Effector memory CD4-positive, alpha-beta T cell (primary cell): ENCODE measurements around the gene DDX25.
A peak's percentile ranks its signal among the peaks of the same experiment; 100 is the strongest.
"Not testable (repeated sequence)": the region's sequence is repeated elsewhere in the genome, so short reads cannot be mapped to it uniquely, and the experiment has no call there.

Experiments
- DNase-seq, 3 donors: peaks; one replicate each; pipeline ENCODE4 v3.0.0-alpha.2; 2020
- H3K27ac ChIP-seq: 2 replicates; pipeline ENCODE4 v1.7.0; 2013; ENCODE audit warnings: mild to moderate bottlenecking, low read length, moderate library complexity; ENCODE audit not compliant: insufficient read depth, poor library complexity, severe bottlenecking
- H3K27me3 ChIP-seq: replicated peaks from 2 replicates; pipeline ENCODE4 v1.7.0; 2013; ENCODE audit warnings: mild to moderate bottlenecking, low read length; ENCODE audit not compliant: insufficient read depth, control insufficient read depth, poor library complexity, severe bottlenecking
- H3K36me3 ChIP-seq: 2 replicates; pipeline ENCODE4 v1.7.0; 2013; ENCODE audit warnings: mild to moderate bottlenecking, low read length, moderate library complexity; ENCODE audit not compliant: control insufficient read depth, insufficient read depth
- H3K4me1 ChIP-seq: 2 replicates; pipeline ENCODE4 v1.7.0; 2013; ENCODE audit warnings: low read length, mild to moderate bottlenecking; ENCODE audit not compliant: control insufficient read depth, insufficient read depth, poor library complexity, severe bottlenecking
- H3K4me3 ChIP-seq: 2 replicates; pipeline ENCODE4 v1.7.0; 2013; ENCODE audit warnings: low read length, low read depth, mild to moderate bottlenecking; ENCODE audit not compliant: insufficient read depth, poor library complexity, severe bottlenecking
- H3K9me3 ChIP-seq: 2 replicates; pipeline ENCODE4 v1.7.0; 2013; ENCODE audit warnings: mild to moderate bottlenecking, low read length, moderate library complexity; ENCODE audit not compliant: control insufficient read depth
- total RNA-seq, 3 donors: gene quantifications; one replicate each; lab custom pipeline; 2026; lab: John Stamatoyannopoulos, UW

The DDX25 gene
- 0 reads per million in 3 donors for total RNA-seq

DNA sequence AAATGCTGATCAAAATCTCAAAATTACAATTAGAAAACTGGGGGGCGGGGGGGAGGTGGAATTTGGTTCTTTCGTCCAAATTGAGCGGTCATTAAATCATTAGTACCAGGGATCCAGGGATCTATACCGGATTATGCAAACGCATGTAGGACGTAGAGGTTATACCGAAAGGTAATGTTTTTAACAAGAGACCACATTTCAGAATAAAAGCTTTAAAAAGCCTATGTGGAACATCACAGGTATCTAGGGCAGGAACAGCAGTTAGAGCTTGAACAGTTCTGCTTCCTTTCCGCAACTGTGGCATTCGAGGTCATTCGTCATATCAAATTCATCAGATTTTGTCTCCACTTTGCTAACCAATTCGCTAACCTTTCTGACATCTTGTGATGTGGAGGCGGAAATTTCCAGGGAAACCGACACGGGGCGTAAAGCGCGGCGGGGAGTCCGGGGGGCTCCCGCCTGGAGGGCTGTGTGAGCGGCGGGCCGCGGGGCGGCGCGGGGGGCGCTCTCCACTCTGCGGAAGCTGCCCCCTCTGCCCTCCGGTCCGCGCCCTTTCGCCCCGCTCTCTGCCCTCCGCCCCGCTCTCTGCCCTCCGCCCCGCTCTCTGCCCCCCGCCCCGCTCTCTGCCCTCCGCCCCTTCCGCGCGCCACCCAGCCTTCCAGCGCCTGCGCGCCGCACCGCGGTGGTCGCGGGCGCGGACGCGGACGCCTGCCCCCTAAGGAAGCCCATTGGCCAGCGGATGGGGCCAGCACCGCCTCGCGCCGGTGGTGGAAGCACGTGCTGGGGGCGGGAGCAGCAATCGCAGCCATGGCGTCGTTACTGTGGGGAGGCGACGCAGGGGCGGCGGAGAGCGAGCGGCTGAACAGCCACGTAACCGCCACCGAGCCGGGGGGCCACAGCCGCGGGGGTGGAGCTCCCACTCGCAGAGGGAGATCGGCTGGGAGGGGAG lies at the start of gene DDX25:
Gene DDX25 (plus strand): TSS at position 798 of the 949 bp plus-strand sequence. CDS start 10 bp downstream, at position 808.
- Histone ChIP-seq H3K4me3 (peak within 1 kb of the TSS; percentile 98), H3K27ac (no peak within 1 kb of the TSS), H3K36me3 (peaks cover 7% of the 10 kb centered on the region), H3K9me3 (no peaks in the 10 kb centered on the region), H3K27me3 (peaks cover 22% of the 10 kb centered on the region), H3K4me1 (peaks cover 20% of the 10 kb centered on the region)
- peak in 1 of 3 donors; percentile 16 for DNase-seq

GRCh38 chr11:125857670-125858069 lies 46.6 kb upstream of the DDX25 start:
- H3K27ac ChIP-seq, H3K4me3 ChIP-seq, DNase-seq, H3K4me1 ChIP-seq, H3K36me3 ChIP-seq, H3K9me3 ChIP-seq, H3K27me3 ChIP-seq: not testable (repeated sequence)

GRCh38 chr11:125862786-125863185 lies 41.5 kb upstream of the DDX25 start:
- H3K36me3 ChIP-seq, H3K27me3 ChIP-seq, H3K9me3 ChIP-seq, H3K27ac ChIP-seq, H3K4me1 ChIP-seq, H3K4me3 ChIP-seq, DNase-seq: not testable (repeated sequence)

DNA sequence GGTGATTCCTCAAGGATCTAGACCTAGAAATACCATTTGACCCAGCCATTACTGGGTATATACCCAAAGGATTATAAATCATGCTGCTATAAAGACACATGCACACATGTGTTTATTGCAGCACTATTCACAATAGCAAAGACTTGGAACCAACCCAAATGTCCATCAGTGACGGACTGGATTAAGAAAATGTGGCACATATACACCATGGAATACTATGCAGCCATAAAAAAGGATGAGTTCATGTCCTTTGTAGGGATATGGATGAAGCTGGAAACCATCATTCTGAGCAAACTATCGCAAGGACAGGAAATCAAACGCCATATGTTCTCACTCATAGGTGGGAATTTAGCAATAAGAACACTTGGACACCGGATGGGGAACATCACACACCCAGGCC lies 39.0 kb upstream of the DDX25 start:
- not testable (repeated sequence) for H3K4me3 ChIP-seq, H3K36me3 ChIP-seq, H3K9me3 ChIP-seq, H3K27ac ChIP-seq, H3K27me3 ChIP-seq, H3K4me1 ChIP-seq, DNase-seq

- Histone ChIP-seq H3K4me3 (no peak overlapping the region), H3K27ac (no peak overlapping the region), H3K4me1 (no peaks in the 10 kb centered on the region), H3K9me3 (no peaks in the 10 kb centered on the region), H3K36me3 (no peaks in the 10 kb centered on the region), H3K27me3 (peaks cover under 1% of the 10 kb centered on the region)
- DNase-seq = no peak
These were observed 34.8 kb upstream of the DDX25 start for GRCh38 chr11:125869521-125869920.

- Histone ChIP-seq H3K27ac (no peak overlapping the region), H3K36me3 (no peaks in the 10 kb centered on the region), H3K9me3 (no peaks in the 10 kb centered on the region), H3K27me3 (peaks cover 2% of the 10 kb centered on the region), H3K4me1 (no peaks in the 10 kb centered on the region), H3K4me3 (no peak overlapping the region)
- no peak for DNase-seq
These were observed 32.7 kb upstream of the DDX25 start for GRCh38 chr11:125871391-125872137.

DNA sequence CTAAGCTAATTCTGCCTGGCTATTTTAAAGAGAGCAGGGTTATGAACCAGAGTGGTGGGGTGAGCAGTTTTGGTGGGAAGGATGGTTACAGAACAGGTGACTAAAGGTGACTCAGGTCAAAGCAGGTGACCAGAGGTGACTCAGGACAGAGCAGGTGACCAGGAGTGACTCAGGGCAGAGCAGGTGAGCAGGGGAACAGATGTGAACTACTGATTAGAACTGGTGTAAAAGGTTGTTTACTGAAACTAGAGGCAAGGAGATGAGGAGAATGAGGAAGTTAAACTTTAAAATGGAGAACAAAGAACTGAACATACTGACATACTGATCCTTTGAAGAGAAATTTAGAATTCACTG lies 32.2 kb upstream of the DDX25 start:
- no peak overlapping the region for H3K27ac ChIP-seq
- peaks cover 2% of the 10 kb centered on the region for H3K27me3 ChIP-seq
- no peak overlapping the region for H3K4me3 ChIP-seq
- no peaks in the 10 kb centered on the region for H3K4me1 ChIP-seq
- H3K36me3 ChIP-seq = no peaks in the 10 kb centered on the region
- DNase-seq = no peak
- H3K9me3 ChIP-seq = no peaks in the 10 kb centered on the region

DNA sequence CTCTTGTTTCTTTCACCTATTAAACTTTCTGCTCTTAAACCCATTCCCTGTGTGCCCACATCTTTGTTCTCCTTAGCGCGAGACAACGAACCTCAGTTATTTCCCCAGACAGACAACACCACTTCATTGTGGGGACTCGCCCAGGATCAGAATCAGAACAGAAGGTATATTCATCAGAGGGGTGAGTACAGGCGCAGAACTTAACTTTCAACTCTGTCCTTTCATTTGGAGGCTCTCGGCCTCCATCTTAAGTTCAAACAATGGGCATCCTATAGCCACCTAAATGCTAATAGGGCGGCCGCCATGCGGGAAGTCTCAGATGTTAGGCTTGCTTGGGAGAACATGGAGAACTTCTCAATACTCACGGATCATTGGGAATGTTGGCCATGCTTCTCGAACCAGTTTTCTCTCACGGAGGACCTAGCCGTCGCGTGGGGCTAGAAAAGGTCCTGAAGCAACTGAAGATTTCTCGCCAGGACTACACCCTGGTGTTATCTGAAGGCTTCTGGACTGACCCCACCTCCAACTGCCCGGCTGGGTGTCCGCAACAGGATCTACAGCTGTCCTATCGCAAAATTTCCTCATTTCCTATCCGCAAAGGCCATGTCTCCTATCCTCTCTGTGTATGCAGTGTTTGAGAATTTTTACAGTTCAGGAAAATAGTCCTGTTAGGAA lies 30.3 kb upstream of the DDX25 start:
- DNase-seq = no peak
- no peak overlapping the region for H3K27ac ChIP-seq
- H3K27me3 ChIP-seq = peaks cover 2% of the 10 kb centered on the region
- no peak overlapping the region for H3K4me3 ChIP-seq
- H3K4me1 ChIP-seq = no peaks in the 10 kb centered on the region
- H3K36me3 ChIP-seq = no peaks in the 10 kb centered on the region
- H3K9me3 ChIP-seq = no peaks in the 10 kb centered on the region

GRCh38 chr11:125874556-125875124 lies 29.7 kb upstream of the DDX25 start:
- H3K4me1 ChIP-seq = no peaks in the 10 kb centered on the region
- H3K4me3 ChIP-seq = no peak overlapping the region
- H3K27me3 ChIP-seq = peaks cover 2% of the 10 kb centered on the region
- peak in 1 of 3 donors; percentile 7 for DNase-seq
- H3K27ac ChIP-seq = no peak overlapping the region
- no peaks in the 10 kb centered on the region for H3K36me3 ChIP-seq
- no peaks in the 10 kb centered on the region for H3K9me3 ChIP-seq
